Skeletal muscle tissue (tissue), 4 donors: Measurements from ENCODE around the gene FNDC3B. TPM values are rescaled to one million over a fixed set of nuclear protein-coding genes. Genes with fewer than 3 reads are reported as not detected.

Experiments used
- H3K27ac ChIP-seq: one replicate; pipeline ENCODE4 v1.7.0; 2013; ENCODE audit warnings: mild to moderate bottlenecking, low read depth, low read length, inconsistent platforms
- H3K27me3 ChIP-seq, 3 donors: one replicate each; pipeline ENCODE4 v1.7.0; 2013; ENCODE audit warnings: low read length in 3 of 3; ENCODE audit not compliant: control insufficient read depth in 3 of 3, insufficient read depth in 3 of 3
- H3K36me3 ChIP-seq, 3 donors: one replicate each; pipeline ENCODE4 v1.7.0; 2013; ENCODE audit warnings: low read length in 3 of 3; ENCODE audit not compliant: control insufficient read depth in 3 of 3, insufficient read depth in 3 of 3
- H3K4me1 ChIP-seq, 3 donors: one replicate each; pipeline ENCODE4 v1.7.0; 2013; ENCODE audit warnings: low read length in 3 of 3, mild to moderate bottlenecking in 3 of 3; ENCODE audit not compliant: control insufficient read depth in 3 of 3, insufficient read depth in 3 of 3
- H3K4me3 ChIP-seq, 3 donors: one replicate each; pipeline ENCODE4 v1.7.0; 2013; ENCODE audit warnings: low read length in 3 of 3
- H3K9ac ChIP-seq, 3 donors: one replicate each; pipeline ENCODE4 v1.7.0; 2013; ENCODE audit warnings: low read length in 3 of 3, mild to moderate bottlenecking in 3 of 3, moderate library complexity in 2 of 3, low read depth in 1 of 3
- H3K9me3 ChIP-seq, 3 donors: one replicate each; pipeline ENCODE4 v1.7.0; 2013; ENCODE audit warnings: low read length in 3 of 3; ENCODE audit not compliant: control insufficient read depth in 3 of 3
- total RNA-seq: library from RNA; depleted of rRNA; stranded (reverse); fragments of >200 nt; gene quantifications from one replicate; pipeline ENCODE4 v1.2.3, GENCODE V29; 2014
- donor health status: Osteomylitis.

Gene FNDC3B
- total RNA-seq, 1 donor from 2014 or later = 140 TPM

GRCh38 chr3:172347895-172348679, 308.7 kb downstream of the FNDC3B start:
- Histone ChIP-seq H3K27me3 (no peaks in the 10 kb centered on the region), H3K27ac (no peak overlapping the region), H3K36me3 (peaks cover 22 to 59% (median 46%) of the 10 kb centered on the region in 3 donors), H3K9ac (no peak overlapping the region), H3K4me3 (no peak overlapping the region), H3K9me3 (no peaks in the 10 kb centered on the region), H3K4me1 (no peaks in the 10 kb centered on the region)

GRCh38 chr3:172351895-172352466, 312.6 kb downstream of the FNDC3B start:
- H3K36me3 ChIP-seq = peaks cover 14 to 30% (median 27%) of the 10 kb centered on the region in 3 donors

GRCh38 chr3:172352786-172353185, 313.4 kb downstream of the FNDC3B start:
- H3K9me3 ChIP-seq = no peaks in the 10 kb centered on the region
- H3K9ac ChIP-seq = no peak overlapping the region
- no peaks in the 10 kb centered on the region for H3K27me3 ChIP-seq
- peaks cover 5 to 13% (median 12%) of the 10 kb centered on the region in 3 donors for H3K4me1 ChIP-seq
- no peak overlapping the region for H3K4me3 ChIP-seq
- no peak overlapping the region for H3K27ac ChIP-seq
- H3K36me3 ChIP-seq = peaks cover 11 to 22% (median 19%) of the 10 kb centered on the region in 3 donors

More at GRCh38 chr3:172351895-172352466, 312.6 kb downstream of the FNDC3B start:
- Histone ChIP-seq H3K27ac (no peak overlapping the region), H3K9ac (no peak overlapping the region), H3K4me3 (no peak overlapping the region), H3K4me1 (peaks cover 5 to 12% (median 12%) of the 10 kb centered on the region in 3 donors), H3K27me3 (no peaks in the 10 kb centered on the region), H3K9me3 (no peaks in the 10 kb centered on the region)

GRCh38 chr3:172354931-172355499, 315.6 kb downstream of the FNDC3B start:
- H3K4me3 ChIP-seq = no peak overlapping the region
- H3K9ac ChIP-seq = no peak overlapping the region
- no peaks in the 10 kb centered on the region for H3K9me3 ChIP-seq
- H3K27me3 ChIP-seq = no peaks in the 10 kb centered on the region
- H3K27ac ChIP-seq = no peak overlapping the region
- peaks cover 14 to 19% (median 16%) of the 10 kb centered on the region in 3 donors for H3K4me1 ChIP-seq
- H3K36me3 ChIP-seq = peaks cover 9 to 19% (median 15%) of the 10 kb centered on the region in 3 donors

GRCh38 chr3:172355836-172356235, 316.5 kb downstream of the FNDC3B start:
- H3K36me3 ChIP-seq = peaks cover 9 to 19% (median 15%) of the 10 kb centered on the region in 3 donors
- H3K27ac ChIP-seq = no peak overlapping the region

GRCh38 chr3:172356427-172356826, 317.0 kb downstream of the FNDC3B start:
- Histone ChIP-seq H3K4me3 (no peak overlapping the region), H3K4me1 (peaks cover 14 to 19% (median 16%) of the 10 kb centered on the region in 3 donors), H3K27me3 (no peaks in the 10 kb centered on the region), H3K36me3 (peaks cover 9 to 15% (median 14%) of the 10 kb centered on the region in 3 donors), H3K9me3 (no peaks in the 10 kb centered on the region), H3K9ac (no peak overlapping the region), H3K27ac (no peak overlapping the region)

More at GRCh38 chr3:172355836-172356235, 316.5 kb downstream of the FNDC3B start:
- Histone ChIP-seq H3K9me3 (no peaks in the 10 kb centered on the region), H3K9ac (no peak overlapping the region), H3K27me3 (no peaks in the 10 kb centered on the region), H3K4me3 (no peak overlapping the region), H3K4me1 (peaks cover 14 to 19% (median 16%) of the 10 kb centered on the region in 3 donors)

- Histone ChIP-seq H3K9me3 (no peaks in the 10 kb centered on the region), H3K36me3 (peaks cover 6 to 12% (median 8%) of the 10 kb centered on the region in 3 donors), H3K27me3 (no peaks in the 10 kb centered on the region), H3K27ac (no peak overlapping the region), H3K4me3 (no peak overlapping the region), H3K9ac (no peak overlapping the region), H3K4me1 (peaks cover 14 to 19% (median 16%) of the 10 kb centered on the region in 3 donors)
Observed at GRCh38 chr3:172357850-172358754, 318.7 kb downstream of the FNDC3B start.

GRCh38 chr3:172359231-172359630, 319.9 kb downstream of the FNDC3B start:
- Histone ChIP-seq H3K36me3 (peaks cover 4 to 12% (median 6%) of the 10 kb centered on the region in 3 donors), H3K27ac (no peak overlapping the region), H3K9ac (no peak overlapping the region), H3K4me1 (peaks cover 14 to 19% (median 16%) of the 10 kb centered on the region in 3 donors), H3K4me3 (no peak overlapping the region), H3K27me3 (no peaks in the 10 kb centered on the region), H3K9me3 (no peaks in the 10 kb centered on the region)

GRCh38 chr3:172359996-172360395, 320.6 kb downstream of the FNDC3B start:
- Histone ChIP-seq H3K36me3 (peaks cover 4 to 12% (median 6%) of the 10 kb centered on the region in 3 donors), H3K27me3 (no peaks in the 10 kb centered on the region), H3K4me3 (no peak overlapping the region), H3K27ac (no peak overlapping the region), H3K4me1 (peaks cover 14 to 15% (median 14%) of the 10 kb centered on the region in 3 donors), H3K9ac (no peak overlapping the region), H3K9me3 (no peaks in the 10 kb centered on the region)
